Mammary epithelial cell (primary cell): ENCODE data around the gene OTOP2.

Source experiments
- EZH2 ChIP-seq: IDR thresholded peaks from 2 replicates; pipeline ENCODE4 v1.6.1; 2012; ENCODE audit warnings: low read length, inconsistent platforms, borderline replicate concordance
- TF ChIP-seq, protein P1 (sequence below), 2 donors: IDR thresholded peaks in 1 of 2; conservative IDR thresholded peaks in 1 of 2; 2 replicates each; pipeline ENCODE4 v1.5.1; 2011 to 2012; ENCODE audit warnings: inconsistent platforms in 2 of 2, low read length in 2 of 2, mild to moderate bottlenecking in 2 of 2, control low read depth in 1 of 2, low read depth in 1 of 2; ENCODE audit not compliant: insufficient read depth in 1 of 2; ENCODE audit errors: extremely low read depth in 1 of 2

DNA sequence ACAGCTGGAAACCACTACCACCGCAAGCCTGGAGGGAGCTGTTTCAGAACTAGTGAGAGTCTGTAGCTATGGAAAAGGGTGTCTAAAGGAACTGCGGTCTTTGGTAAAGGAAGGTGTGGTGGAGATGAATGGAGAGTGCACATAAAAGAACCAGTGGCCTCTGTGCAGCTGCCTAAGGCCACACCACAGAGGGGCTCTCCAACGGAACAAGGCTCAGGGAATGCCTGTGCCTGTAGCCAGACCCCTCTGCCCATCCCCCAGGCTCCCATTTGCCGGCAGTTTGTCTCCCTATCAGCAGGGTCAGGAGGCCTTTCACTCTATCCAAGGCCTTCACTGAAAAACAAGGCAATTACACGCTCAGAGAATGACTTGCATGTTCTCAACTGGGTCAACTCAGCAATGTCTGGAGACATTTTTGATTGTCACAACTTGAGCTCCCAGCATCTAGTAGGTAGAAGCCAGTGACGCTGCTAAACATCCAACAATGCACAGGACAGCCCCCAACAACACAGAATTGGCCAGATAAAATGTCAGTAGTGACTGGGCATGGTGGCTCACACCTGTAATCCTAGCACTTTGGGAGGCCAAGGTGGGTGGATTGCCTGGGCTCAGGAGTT lies 48.0 kb upstream of the OTOP2 start:
- TF ChIP-seq, protein P1, sequence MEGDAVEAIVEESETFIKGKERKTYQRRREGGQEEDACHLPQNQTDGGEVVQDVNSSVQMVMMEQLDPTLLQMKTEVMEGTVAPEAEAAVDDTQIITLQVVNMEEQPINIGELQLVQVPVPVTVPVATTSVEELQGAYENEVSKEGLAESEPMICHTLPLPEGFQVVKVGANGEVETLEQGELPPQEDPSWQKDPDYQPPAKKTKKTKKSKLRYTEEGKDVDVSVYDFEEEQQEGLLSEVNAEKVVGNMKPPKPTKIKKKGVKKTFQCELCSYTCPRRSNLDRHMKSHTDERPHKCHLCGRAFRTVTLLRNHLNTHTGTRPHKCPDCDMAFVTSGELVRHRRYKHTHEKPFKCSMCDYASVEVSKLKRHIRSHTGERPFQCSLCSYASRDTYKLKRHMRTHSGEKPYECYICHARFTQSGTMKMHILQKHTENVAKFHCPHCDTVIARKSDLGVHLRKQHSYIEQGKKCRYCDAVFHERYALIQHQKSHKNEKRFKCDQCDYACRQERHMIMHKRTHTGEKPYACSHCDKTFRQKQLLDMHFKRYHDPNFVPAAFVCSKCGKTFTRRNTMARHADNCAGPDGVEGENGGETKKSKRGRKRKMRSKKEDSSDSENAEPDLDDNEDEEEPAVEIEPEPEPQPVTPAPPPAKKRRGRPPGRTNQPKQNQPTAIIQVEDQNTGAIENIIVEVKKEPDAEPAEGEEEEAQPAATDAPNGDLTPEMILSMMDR (conservative IDR thresholded peaks at IDR 0.05 in 1 of 2, IDR thresholded peaks at IDR 0.05 in 1 of 2; ENCODE audit: extremely low read depth in 1 of 2, insufficient read depth in 1 of 2, low read depth in 1 of 2, low read length in 2 of 2), result no peak
- no peak for TF ChIP-seq EZH2
